Measurements from ENCODE around the gene SPAG9.

The SPAG9 gene

GRCh38 chr17:50918071-50918932 lies 202.4 kb downstream of the SPAG9 start:
- TF ChIP-seq CTCF (IDR thresholded peaks at IDR 0.05; ENCODE audit: extremely low read depth, missing control alignments), result no peak
- no peak for DNase-seq (ENCODE audit: low spot score)

GRCh38 chr17:50917418-50917743 lies 203.3 kb downstream of the SPAG9 start:
- peak; percentile 52 for DNase-seq (ENCODE audit: low spot score)
- no peak for TF ChIP-seq CTCF (IDR thresholded peaks at IDR 0.05; ENCODE audit: extremely low read depth, missing control alignments)

DNA sequence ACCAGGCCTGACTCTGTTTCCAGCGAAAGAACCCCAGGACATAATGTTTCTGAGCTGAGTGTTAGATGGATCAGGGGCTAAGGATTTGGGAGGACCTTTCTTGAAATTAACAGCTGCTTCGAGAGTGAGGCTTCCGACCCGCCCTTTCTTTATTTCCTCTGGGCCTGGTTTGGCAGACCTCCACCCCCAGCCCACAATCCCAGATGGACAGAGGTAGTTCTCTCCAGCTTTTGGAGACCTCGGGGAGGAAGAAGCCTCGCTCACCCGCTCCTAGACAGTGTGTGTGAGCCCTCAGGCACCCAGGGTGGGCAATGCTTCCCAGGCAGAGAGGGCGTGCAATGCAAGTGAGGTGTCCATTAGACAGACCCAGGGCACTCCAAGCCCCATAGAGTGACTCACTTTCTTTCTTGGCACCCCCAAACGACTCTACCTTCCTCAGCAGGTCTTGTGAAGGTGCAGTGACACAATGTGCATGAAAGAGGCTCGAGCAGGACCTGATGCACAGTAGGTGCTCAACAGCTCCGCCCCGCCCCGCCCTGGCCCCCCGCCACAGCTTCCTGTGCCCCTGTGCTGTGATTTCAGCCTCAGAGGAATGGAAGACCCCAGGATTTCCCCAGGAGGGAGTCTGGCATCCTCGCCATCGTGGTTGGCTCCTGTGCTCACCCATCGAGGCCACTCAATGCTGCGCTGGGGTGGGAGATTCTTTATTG lies 203.8 kb downstream of the SPAG9 start:
- no peak for DNase-seq (ENCODE audit: low spot score)
- TF ChIP-seq CTCF (IDR thresholded peaks at IDR 0.05; ENCODE audit: extremely low read depth, missing control alignments), result no peak

- no peak for DNase-seq (ENCODE audit: low spot score)
- TF ChIP-seq CTCF (IDR thresholded peaks at IDR 0.05; ENCODE audit: extremely low read depth, missing control alignments), result no peak
These were observed 204.5 kb downstream of the SPAG9 start for GRCh38 chr17:50916026-50916707.

DNA sequence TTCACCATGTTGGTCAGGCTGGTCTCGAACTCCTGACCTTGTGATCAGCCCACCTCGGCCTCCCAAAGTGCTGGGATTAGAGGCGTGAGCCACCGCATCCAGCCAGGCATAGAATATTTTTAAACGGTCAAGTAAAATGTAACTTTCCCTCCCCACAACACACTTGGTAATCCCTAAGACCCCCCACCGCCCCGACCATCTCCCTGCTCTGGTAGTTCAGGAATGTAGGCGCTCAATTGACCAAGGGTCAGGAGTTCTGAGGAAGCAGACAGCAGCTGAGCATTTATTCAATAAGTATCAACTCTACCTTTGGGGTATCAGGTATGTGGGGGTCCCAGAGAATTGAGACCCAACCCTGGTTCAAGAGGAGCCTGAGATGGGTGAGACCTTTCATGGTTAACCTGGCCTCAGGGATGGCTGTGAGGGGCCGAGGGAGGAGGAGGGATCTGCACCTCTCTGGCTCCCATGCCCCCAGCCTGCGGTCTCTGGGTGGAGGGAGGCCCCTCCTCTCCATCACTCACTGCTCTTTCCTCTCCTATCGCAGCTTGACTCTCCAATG lies 206.1 kb downstream of the SPAG9 start:
- no peak for TF ChIP-seq CTCF (IDR thresholded peaks at IDR 0.05; ENCODE audit: extremely low read depth, missing control alignments)
- no peak for DNase-seq (ENCODE audit: low spot score)

DNA sequence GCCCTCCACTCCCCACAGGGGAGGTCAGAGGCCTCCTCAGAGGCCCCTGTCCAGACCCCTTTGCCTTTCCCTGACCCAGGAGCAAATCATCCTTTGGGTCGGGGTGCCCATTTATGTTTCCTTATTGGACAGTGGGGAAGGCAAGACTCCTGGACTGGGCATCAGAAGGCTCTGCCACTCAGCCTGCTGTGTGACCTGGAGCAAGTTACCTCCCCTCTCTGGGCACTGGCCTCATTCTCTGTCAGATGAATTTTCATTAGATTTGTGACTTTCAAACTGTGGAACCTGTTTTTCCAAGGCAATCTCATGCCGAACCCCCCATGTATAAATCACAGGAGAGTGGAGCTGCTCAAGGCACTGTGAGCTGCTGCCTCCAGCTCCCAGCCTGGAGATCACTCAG lies 207.5 kb downstream of the SPAG9 start:
- DNase-seq (ENCODE audit: low spot score), result no peak
- no peak for TF ChIP-seq CTCF (IDR thresholded peaks at IDR 0.05; ENCODE audit: extremely low read depth, missing control alignments)

All from GM20000 (cell line).